Left ventricle myocardium inferior (tissue), 1 donor: ENCODE measurements around the gene TMEM176B. TPM values are rescaled to one million over a fixed set of nuclear protein-coding genes. Genes with fewer than 3 reads are reported as not detected.
"Not testable (repeated sequence)": the region's sequence is repeated elsewhere in the genome, so short reads cannot be mapped to it uniquely, and the experiment has no call there.

ENCODE experiments used
- DNase-seq: peaks from one replicate; pipeline ENCODE4 v3.0.0-alpha.2; 2020
- H3K27ac ChIP-seq: fragments of 200-600 bp; replicated peaks from 2 replicates; pipeline ENCODE4 v1.8.0; 2021
- H3K27me3 ChIP-seq: fragments of 200-600 bp; 2 replicates; pipeline ENCODE4 v1.8.0; 2021; ENCODE audit warnings: low read depth
- H3K36me3 ChIP-seq: fragments of 200-600 bp; 2 replicates; pipeline ENCODE4 v1.8.0; 2021
- H3K4me1 ChIP-seq: fragments of 200-600 bp; 2 replicates; pipeline ENCODE4 v1.8.0; 2021
- H3K4me3 ChIP-seq: fragments of 200-600 bp; 2 replicates; pipeline ENCODE4 v1.8.0; 2021; ENCODE audit warnings: mild to moderate bottlenecking, moderate library complexity
- H3K9me3 ChIP-seq: fragments of 200-600 bp; replicated peaks from 2 replicates; pipeline ENCODE4 v1.8.0; 2021
- intact Hi-C: fragments of 100-400 bp; cut with micrococcal nuclease; formaldehyde crosslinking; loops from one replicate; pipeline ENCODE4 v1.11.0; 2022
- total RNA-seq: library from RNA; stranded (reverse); fragmentation: NEBNext Ultra II Directional; extraction: Animal tissue kit (Norgen Biotek cat#: 25700); gene quantifications from one replicate; pipeline ENCODE4 v1.2.1, GENCODE V29; 2021
- TF ChIP-seq, protein P1 (sequence below): fragments of 200-600 bp; IDR thresholded peaks from 2 replicates; pipeline ENCODE4 v1.8.0; 2021; ENCODE audit warnings: antibody characterized with exemption, mild to moderate bottlenecking, borderline replicate concordance
- donor health status: DM: no; HTN: yes; CAD: no; lungs with severe emphysema.

Gene TMEM176B
- total RNA-seq, 1 donor from 2014 or later = 34.0 TPM

DNA sequence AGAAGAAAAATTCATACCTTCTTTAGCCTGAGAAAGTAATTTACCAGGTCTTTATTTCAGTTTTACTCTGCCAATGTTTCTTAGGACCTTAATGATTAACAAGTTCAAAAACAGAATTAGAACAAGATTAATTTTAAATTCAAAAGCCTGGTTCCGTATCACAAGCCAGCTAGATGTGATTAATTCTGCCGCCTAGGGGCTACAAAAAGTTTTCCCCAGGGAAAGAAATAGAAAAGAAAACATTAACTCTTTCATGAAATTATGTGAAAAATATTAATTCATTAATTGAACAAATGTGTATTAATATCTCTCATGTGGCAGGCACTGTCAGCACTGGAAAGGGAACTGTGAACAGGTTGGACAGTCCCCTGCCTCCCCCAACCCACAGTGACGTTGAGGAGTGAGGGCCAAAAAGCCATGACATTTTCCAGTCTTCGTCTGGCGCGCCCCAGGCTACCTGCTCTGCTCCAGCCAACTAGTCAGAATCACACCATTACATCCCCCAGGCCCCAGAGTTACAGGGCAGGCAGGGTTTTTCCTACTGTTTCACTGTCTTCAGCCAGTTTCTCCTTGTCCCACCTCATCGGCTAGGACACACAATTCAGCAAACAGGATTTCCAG is 20.5 kb upstream of the TMEM176B start:
- H3K9me3 ChIP-seq = peaks cover 16% of the 10 kb centered on the region
- peak overlapping the region; percentile 4 for H3K27ac ChIP-seq
- H3K4me1 ChIP-seq = peaks cover 37% of the 10 kb centered on the region
- intact Hi-C loops = no loop called here
- no peak for DNase-seq
- H3K36me3 ChIP-seq = no peaks in the 10 kb centered on the region
- TF ChIP-seq, protein P1, sequence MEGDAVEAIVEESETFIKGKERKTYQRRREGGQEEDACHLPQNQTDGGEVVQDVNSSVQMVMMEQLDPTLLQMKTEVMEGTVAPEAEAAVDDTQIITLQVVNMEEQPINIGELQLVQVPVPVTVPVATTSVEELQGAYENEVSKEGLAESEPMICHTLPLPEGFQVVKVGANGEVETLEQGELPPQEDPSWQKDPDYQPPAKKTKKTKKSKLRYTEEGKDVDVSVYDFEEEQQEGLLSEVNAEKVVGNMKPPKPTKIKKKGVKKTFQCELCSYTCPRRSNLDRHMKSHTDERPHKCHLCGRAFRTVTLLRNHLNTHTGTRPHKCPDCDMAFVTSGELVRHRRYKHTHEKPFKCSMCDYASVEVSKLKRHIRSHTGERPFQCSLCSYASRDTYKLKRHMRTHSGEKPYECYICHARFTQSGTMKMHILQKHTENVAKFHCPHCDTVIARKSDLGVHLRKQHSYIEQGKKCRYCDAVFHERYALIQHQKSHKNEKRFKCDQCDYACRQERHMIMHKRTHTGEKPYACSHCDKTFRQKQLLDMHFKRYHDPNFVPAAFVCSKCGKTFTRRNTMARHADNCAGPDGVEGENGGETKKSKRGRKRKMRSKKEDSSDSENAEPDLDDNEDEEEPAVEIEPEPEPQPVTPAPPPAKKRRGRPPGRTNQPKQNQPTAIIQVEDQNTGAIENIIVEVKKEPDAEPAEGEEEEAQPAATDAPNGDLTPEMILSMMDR = no peak
- no peak overlapping the region for H3K4me3 ChIP-seq
- H3K27me3 ChIP-seq = no peaks in the 10 kb centered on the region

DNA sequence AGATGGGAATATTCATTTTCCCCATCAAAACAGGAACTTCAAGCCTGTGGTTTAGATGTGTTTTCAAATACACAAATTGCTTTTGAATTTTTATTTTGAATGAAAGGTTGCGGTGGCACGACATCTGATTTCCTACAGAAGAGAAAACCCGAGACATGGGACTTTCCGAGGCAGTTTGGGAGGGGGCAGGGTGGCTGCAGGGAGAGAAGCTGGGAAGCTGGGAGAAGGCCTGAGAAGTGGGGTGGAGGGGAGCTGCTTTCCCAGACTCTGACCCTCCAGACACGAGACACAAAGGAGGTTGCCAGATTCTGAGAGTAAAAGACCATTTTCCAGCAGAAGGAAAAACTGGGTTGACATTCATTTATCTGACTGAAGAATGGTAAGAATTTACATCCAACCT is 20.0 kb upstream of the TMEM176B start:
- no peaks in the 10 kb centered on the region for H3K36me3 ChIP-seq
- H3K27ac ChIP-seq = peak overlapping the region; percentile 4
- DNase-seq = no peak
- TF ChIP-seq, protein P1 = no peak
- intact Hi-C loops = no loop called here
- H3K4me3 ChIP-seq = no peak overlapping the region
- peaks cover 18% of the 10 kb centered on the region for H3K9me3 ChIP-seq
- no peaks in the 10 kb centered on the region for H3K27me3 ChIP-seq
- H3K4me1 ChIP-seq = peaks cover 32% of the 10 kb centered on the region

GRCh38 chr7:150818971-150819370 is 18.8 kb upstream of the TMEM176B start:
- H3K27ac ChIP-seq = no peak overlapping the region
- TF ChIP-seq, protein P1 = no peak
- H3K36me3 ChIP-seq = no peaks in the 10 kb centered on the region
- H3K9me3 ChIP-seq = peaks cover 18% of the 10 kb centered on the region
- no peak overlapping the region for H3K4me3 ChIP-seq
- peaks cover 24% of the 10 kb centered on the region for H3K4me1 ChIP-seq
- DNase-seq = no peak
- intact Hi-C loops = no loop called here
- no peaks in the 10 kb centered on the region for H3K27me3 ChIP-seq

DNA sequence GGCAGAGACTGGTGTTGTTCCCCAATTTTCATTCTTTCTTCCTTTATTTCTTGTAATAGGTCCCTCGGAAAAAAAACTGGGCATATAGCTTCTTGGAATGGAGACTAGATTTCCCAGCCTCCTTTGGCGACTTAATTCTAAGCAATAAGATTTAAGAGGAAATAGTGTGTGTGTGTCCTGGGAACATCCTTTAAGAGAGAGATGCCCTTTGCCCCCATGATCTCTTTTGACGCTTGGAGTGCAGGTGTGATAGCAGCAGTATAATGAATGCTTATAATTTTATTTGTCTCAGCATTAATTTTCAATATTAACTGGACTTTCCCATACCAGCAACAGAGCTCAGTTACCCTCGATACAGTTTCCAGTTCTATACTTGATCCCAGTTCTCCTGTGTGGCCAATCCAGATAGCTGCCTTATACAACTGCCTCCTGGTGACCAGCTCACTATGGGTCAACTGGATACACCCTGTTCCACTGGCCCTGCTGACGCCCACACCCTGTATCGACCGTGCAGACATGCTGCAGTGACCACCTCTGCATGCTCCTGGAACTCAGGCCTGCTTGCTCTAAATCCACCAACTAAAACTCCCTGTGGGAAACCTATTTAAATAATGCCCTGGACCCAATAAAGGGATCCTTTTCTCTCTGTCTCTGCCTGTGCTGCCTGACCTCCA is 14.3 kb upstream of the TMEM176B start:
- Histone ChIP-seq H3K4me3 (no peak overlapping the region), H3K4me1 (no peaks in the 10 kb centered on the region), H3K27ac (no peak overlapping the region), H3K27me3 (no peaks in the 10 kb centered on the region), H3K36me3 (no peaks in the 10 kb centered on the region), H3K9me3 (peaks cover 21% of the 10 kb centered on the region)
- TF ChIP-seq, protein P1 = no peak
- intact Hi-C loops = no loop called here
- DNase-seq = no peak

GRCh38 chr7:150807616-150808438 is 7.7 kb upstream of the TMEM176B start:
- H3K4me1 ChIP-seq, H3K27ac ChIP-seq, DNase-seq, H3K4me3 ChIP-seq, H3K27me3 ChIP-seq, H3K36me3 ChIP-seq, intact Hi-C loops: not testable (repeated sequence)
- H3K9me3 ChIP-seq = peaks cover 19% of the 10 kb centered on the region
